HepG2 (cell line): ENCODE results near the gene RPSA. TPM values are rescaled to one million over a fixed set of nuclear protein-coding genes. Genes with fewer than 3 reads are reported as not detected.

Experiments used
- AGO2 ChIP-seq: fragments of 200-400 bp; formaldehyde crosslinking; optimal IDR thresholded peaks from 2 replicates; pipeline ENCODE3; 2017; ENCODE audit warnings: mild to moderate bottlenecking, low read depth, low read length, moderate library complexity
- BATF2 ChIP-seq: sonication (generic); formaldehyde crosslinking; IDR thresholded peaks from 2 replicates; pipeline ENCODE4 v1.8.0; 2022; ENCODE audit warnings: mild to moderate bottlenecking, missing genetic modification reagents, moderate library complexity
- DNMT1 ChIP-seq: sonication (generic); formaldehyde crosslinking; IDR thresholded peaks from 2 replicates; pipeline ENCODE4 v1.5.1; 2020; ENCODE audit warnings: mild to moderate bottlenecking, missing genetic modification reagents
- E2F1 ChIP-seq: sonication (generic); formaldehyde crosslinking; IDR thresholded peaks from 2 replicates; pipeline ENCODE4 v1.5.0; 2020; ENCODE audit warnings: missing genetic modification reagents
- ESRRA ChIP-seq: sonication (generic); formaldehyde crosslinking; IDR thresholded peaks from 2 replicates; pipeline ENCODE4 v1.5.1; 2020; ENCODE audit warnings: mild to moderate bottlenecking, low read depth, missing genetic modification reagents
- KMT2A ChIP-seq: sonication (generic); formaldehyde crosslinking; IDR thresholded peaks from 2 replicates; pipeline ENCODE4 v1.4.0; 2020; ENCODE audit warnings: missing genetic modification reagents
- MAF1 ChIP-seq: sonication (generic); formaldehyde crosslinking; IDR thresholded peaks from 2 replicates; pipeline ENCODE4 v1.5.0; 2020; ENCODE audit warnings: missing genetic modification reagents, borderline replicate concordance
- MYPOP ChIP-seq: sonication (generic); formaldehyde crosslinking; IDR thresholded peaks from 2 replicates; pipeline ENCODE4 v1.8.1; 2023; ENCODE audit warnings: mild to moderate bottlenecking, moderate library complexity, missing genetic modification reagents
- RBM22 ChIP-seq: fragments of 200-400 bp; formaldehyde crosslinking; optimal IDR thresholded peaks from 2 replicates; pipeline ENCODE3; 2017; ENCODE audit warnings: mild to moderate bottlenecking, low read length, moderate library complexity
- SOX6 ChIP-seq, 2 experiments: fragments of 450-650 bp in 1 of 2; sonication (generic) in 1 of 2; formaldehyde crosslinking in 1 of 2; IDR thresholded peaks; 2 replicates each; pipeline versions ENCODE4 v1.4.0 to v1.6.1; 2017 to 2020; ENCODE audit warnings: antibody characterized with exemption in 1 of 2, mild to moderate bottlenecking in 1 of 2, missing genetic modification reagents in 1 of 2
- ZBTB21 ChIP-seq: sonication (generic); formaldehyde crosslinking; IDR thresholded peaks from 2 replicates; pipeline ENCODE4 v1.4.0; 2020; ENCODE audit warnings: missing genetic modification reagents
- ZNF260 ChIP-seq: sonication (generic); formaldehyde crosslinking; IDR thresholded peaks from 2 replicates; pipeline ENCODE4 v1.4.0; 2020; ENCODE audit warnings: missing genetic modification reagents, low read depth, mild to moderate bottlenecking, borderline replicate concordance
- ZNF3 ChIP-seq: IDR thresholded peaks from 2 replicates; pipeline ENCODE4 v1.7.0; 2017; ENCODE audit warnings: inconsistent platforms
- ZNF317 ChIP-seq: sonication (generic); formaldehyde crosslinking; IDR thresholded peaks from 2 replicates; pipeline ENCODE4 v1.5.0; 2020; ENCODE audit warnings: mild to moderate bottlenecking, missing genetic modification reagents
- ZNF337 ChIP-seq: sonication (generic); formaldehyde crosslinking; IDR thresholded peaks from 2 replicates; pipeline ENCODE4 v1.5.1; 2020; ENCODE audit warnings: missing genetic modification reagents, low read depth, mild to moderate bottlenecking, borderline replicate concordance
- ZNF451 ChIP-seq: sonication (generic); formaldehyde crosslinking; IDR thresholded peaks from 2 replicates; pipeline ENCODE4 v1.5.0; 2020; ENCODE audit warnings: mild to moderate bottlenecking, missing genetic modification reagents
- ZNF749 ChIP-seq: sonication (generic); formaldehyde crosslinking; IDR thresholded peaks from 2 replicates; pipeline ENCODE4 v1.8.0; 2022; ENCODE audit warnings: mild to moderate bottlenecking, missing genetic modification reagents, moderate library complexity, borderline replicate concordance
- ZNF773 ChIP-seq: sonication (generic); formaldehyde crosslinking; IDR thresholded peaks from 2 replicates; pipeline ENCODE4 v1.4.0; 2020; ENCODE audit warnings: missing genetic modification reagents, borderline replicate concordance
- ZUFSP ChIP-seq: sonication (generic); formaldehyde crosslinking; IDR thresholded peaks from 2 replicates; pipeline ENCODE4 v1.9.0; 2021; ENCODE audit warnings: missing genetic modification reagents, mild to moderate bottlenecking, borderline replicate concordance
- ZZZ3 ChIP-seq: sonication (generic); formaldehyde crosslinking; IDR thresholded peaks from 2 replicates; pipeline ENCODE4 v1.4.0; 2020; ENCODE audit warnings: missing genetic modification reagents, mild to moderate bottlenecking, borderline replicate concordance
- polyA plus RNA-seq, 8 experiments: library from polyadenylated mRNA; depleted of rRNA in 3 of 8; stranded (reverse) in 7 of 8; unstranded in 1 of 8; fragments of >200 nt; fragmentation: Illumina TruSeq in 4 of 8; extraction: Trizol in 4 of 8; gene quantifications; 2 replicates each; pipeline versions ENCODE4 v1.2.1 to v1.2.3, GENCODE V29; 2011 to 2016; ENCODE audit warnings: low read depth in 4 of 8, missing spikeins in 1 of 8, mixed read lengths in 1 of 8; ENCODE audit not compliant: insufficient read depth in 1 of 8
- total RNA-seq, 5 experiments: library from RNA; depleted of rRNA; stranded (reverse); fragments of >200 nt; fragmentation: Illumina TruSeq; extraction: Trizol; gene quantifications; 2 replicates each; pipeline ENCODE4 v1.2.3, GENCODE V29; 2016; ENCODE audit warnings: low read depth in 1 of 5
- TF ChIP-seq, protein P1 (sequence below): IDR thresholded peaks from 2 replicates; pipeline ENCODE4 v1.6.1; 2012; ENCODE audit warnings: inconsistent platforms
- TF ChIP-seq, protein P2 (sequence below): sonication (generic); formaldehyde crosslinking; IDR thresholded peaks from 2 replicates; pipeline ENCODE4 v1.5.0; 2020; ENCODE audit warnings: missing genetic modification reagents

RPSA gene
- total and polyA plus RNA-seq, 2 of the 13 experiments (the other 11 are each of a cell fraction or from before 2014, with no cell fraction given) = 1,683 to 3,226 TPM

DNA sequence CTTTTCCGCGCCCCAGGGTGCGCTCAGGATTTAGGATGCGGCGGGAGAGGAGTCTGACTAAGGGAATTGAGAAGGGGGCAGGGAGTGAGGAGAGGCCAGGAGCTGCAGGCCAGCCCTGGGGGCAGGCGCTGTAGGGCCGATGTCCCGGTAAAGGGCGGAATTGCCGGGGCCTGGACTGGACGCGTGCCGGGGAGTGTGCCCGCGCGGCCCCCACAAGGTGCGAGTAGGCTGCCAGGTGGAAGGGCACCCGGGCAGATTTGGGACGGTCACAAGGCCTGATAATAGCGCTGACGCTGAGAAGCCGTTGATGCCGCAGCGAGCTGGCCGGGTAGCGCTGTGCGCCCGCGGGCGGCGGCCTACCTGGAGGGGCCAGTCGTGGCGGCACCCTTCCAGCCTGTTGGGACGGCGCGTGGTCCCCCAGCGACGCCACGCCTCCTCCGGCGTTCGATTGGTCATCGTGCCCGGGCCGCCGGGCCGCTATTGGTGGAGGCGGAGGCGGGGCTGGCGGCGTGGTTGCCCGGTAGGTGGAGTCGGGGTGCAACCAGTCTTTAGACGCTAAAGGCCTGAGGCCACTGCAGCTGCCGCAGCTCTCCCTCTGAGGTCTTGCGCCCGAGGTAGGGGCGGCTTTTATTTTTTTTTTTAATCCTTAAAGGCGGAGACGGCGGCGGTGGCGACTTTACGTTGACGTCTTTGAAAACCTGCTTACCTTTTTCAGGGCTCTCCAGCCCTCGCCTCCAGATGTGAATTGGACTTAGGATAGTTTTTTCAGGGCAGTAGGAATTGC lies 22.4 kb upstream of the RPSA start (continued):
- TF ChIP-seq BATF2 (CRISPR knock-in tag) = peak; percentile 26; the same call in 1 of the 2 replicates
- TF ChIP-seq KMT2A (CRISPR knock-in tag) = peak; percentile 79; the same call in 1 of the 2 replicates
- no peak for TF ChIP-seq ZNF3 (CRISPR knock-in tag)
- TF ChIP-seq ZNF749 (CRISPR knock-in tag) = peak; percentile 49; the same call in 1 of the 2 replicates
- no peak for TF ChIP-seq ZNF260 (CRISPR knock-in tag)
- TF ChIP-seq ESRRA (CRISPR knock-in tag) = 0 out of 2 replicates have a peak, but pooled peaks have one; percentile 20
- TF ChIP-seq MYPOP (CRISPR knock-in tag) = peak; percentile 82; the same call in 1 of the 2 replicates
- no peak for TF ChIP-seq MAF1
- no peak for TF ChIP-seq SOX6 (IDR thresholded peaks at IDR 0.05)
- no peak for TF ChIP-seq SOX6 (CRISPR knock-in tag; IDR thresholded peaks at IDR 0.05)
- TF ChIP-seq, protein P1, sequence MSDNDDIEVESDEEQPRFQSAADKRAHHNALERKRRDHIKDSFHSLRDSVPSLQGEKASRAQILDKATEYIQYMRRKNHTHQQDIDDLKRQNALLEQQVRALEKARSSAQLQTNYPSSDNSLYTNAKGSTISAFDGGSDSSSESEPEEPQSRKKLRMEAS = peak; percentile 94
- TF ChIP-seq ZZZ3 (CRISPR knock-in tag) = peak; percentile 31; the same call in 1 of the 2 replicates
- peak; percentile 85 for TF ChIP-seq AGO2
- TF ChIP-seq RBM22 = no peak
- no peak for TF ChIP-seq ZNF773 (CRISPR knock-in tag)
- 0 out of 2 replicates have a peak, but pooled peaks have one; percentile 42 for TF ChIP-seq ZUFSP (CRISPR knock-in tag)
- no peak; the same call in 1 of the 2 replicates for TF ChIP-seq E2F1 (CRISPR knock-in tag)
- no peak for TF ChIP-seq ZBTB21 (CRISPR knock-in tag)
- TF ChIP-seq ZNF451 (CRISPR knock-in tag) = peak; percentile 56; the same call in 1 of the 2 replicates
- TF ChIP-seq DNMT1 (CRISPR knock-in tag) = no peak
- 0 out of 2 replicates have a peak, but pooled peaks have one; percentile 36 for TF ChIP-seq ZNF317 (CRISPR knock-in tag)
- no peak for TF ChIP-seq ZNF337 (CRISPR knock-in tag)
- TF ChIP-seq, protein P2, sequence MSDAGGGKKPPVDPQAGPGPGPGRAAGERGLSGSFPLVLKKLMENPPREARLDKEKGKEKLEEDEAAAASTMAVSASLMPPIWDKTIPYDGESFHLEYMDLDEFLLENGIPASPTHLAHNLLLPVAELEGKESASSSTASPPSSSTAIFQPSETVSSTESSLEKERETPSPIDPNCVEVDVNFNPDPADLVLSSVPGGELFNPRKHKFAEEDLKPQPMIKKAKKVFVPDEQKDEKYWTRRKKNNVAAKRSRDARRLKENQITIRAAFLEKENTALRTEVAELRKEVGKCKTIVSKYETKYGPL (CRISPR knock-in tag) = no peak
